H1 (cell line): ENCODE results near the gene KRAS. TPM values are rescaled to one million over a fixed set of nuclear protein-coding genes. Genes with fewer than 3 reads are reported as not detected.

Source experiments
- CHD7 ChIP-seq: fragments of 300-600 bp; sonication (generic); IDR thresholded peaks from 2 replicates; pipeline ENCODE4 v1.7.1; 2012; ENCODE audit warnings: low read length, moderate library complexity, mild to moderate bottlenecking, inconsistent platforms; ENCODE audit not compliant: insufficient replicate concordance
- EZH2 ChIP-seq: fragments of 200-600 bp; sonication (generic); IDR thresholded peaks from 2 replicates; pipeline ENCODE4 v1.7.1; 2012; ENCODE audit warnings: low read depth, mild to moderate bottlenecking, moderate library complexity, low read length, inconsistent platforms; ENCODE audit not compliant: severe bottlenecking
- polyA plus RNA-seq, 7 experiments: library from polyadenylated mRNA; depleted of rRNA in 3 of 7; stranded (reverse) in 5 of 7; unstranded in 2 of 7; fragments of >200 nt in 5 of 7; fragments of 200-250 nt in 2 of 7; gene quantifications; 1 replicate in 5 of 7; 2 replicates in 1 of 7; 4 replicates in 1 of 7; pipeline versions ENCODE4 v1.2.1 to v1.2.3, GENCODE V29; 2011 to 2013; ENCODE audit warnings: missing spikeins in 2 of 7, mixed read lengths in 2 of 7
- total RNA-seq: library from RNA; stranded (reverse); fragmentation: NEBNext Ultra II Directional; extraction: Animal tissue kit (Norgen Biotek cat#: 25700); gene quantifications from 2 replicates; pipeline ENCODE4 v1.2.1, GENCODE V29; 2021

KRAS gene
- total and polyA plus RNA-seq, 2 of the 8 experiments (the other 6 are each of a cell fraction or from before 2014, with no cell fraction given) = 24.8 to 64.6 TPM

GRCh38 chr12:25249931-25250738 is 594 bp downstream of the KRAS start (continued):
- TF ChIP-seq CHD7 (no peak), EZH2 (no peak)
